Chondrocyte (in vitro differentiated cells): ENCODE data around the gene SLC38A8. TPM values are rescaled to one million over a fixed set of nuclear protein-coding genes. Genes with fewer than 3 reads are reported as not detected.

ENCODE experiments used
- DNase-seq: peaks from one replicate; pipeline ENCODE4 v3.0.0; 2021; ENCODE audit warnings: mixed read lengths, low spot score
- H3K27ac Mint-ChIP-seq: one replicate; pipeline ENCODE4 v1.8.0; 2021; ENCODE audit warnings: mild to moderate bottlenecking, moderate library complexity, mixed read lengths; ENCODE audit not compliant: unreplicated experiment
- H3K27me3 Mint-ChIP-seq: 2 replicates; pipeline ENCODE4 v1.8.0; 2021; ENCODE audit warnings: low read depth, mixed read lengths
- H3K36me3 Mint-ChIP-seq: 2 replicates; pipeline ENCODE4 v1.8.0; 2021; ENCODE audit warnings: low read depth, mixed read lengths
- H3K4me1 Mint-ChIP-seq: 2 replicates; pipeline ENCODE4 v1.8.0; 2021; ENCODE audit warnings: low read depth, mild to moderate bottlenecking, mixed read lengths
- H3K4me3 Mint-ChIP-seq: one replicate; pipeline ENCODE4 v1.8.0; 2021; ENCODE audit warnings: mild to moderate bottlenecking, moderate library complexity, mixed read lengths; ENCODE audit not compliant: unreplicated experiment
- H3K9me3 Mint-ChIP-seq: 2 replicates; pipeline ENCODE4 v1.8.0; 2021; ENCODE audit warnings: low read depth, mixed read lengths
- CTCF ChIP-seq: fragments of 200-600 bp; sonication (generic); IDR thresholded peaks from 2 replicates; pipeline ENCODE4 v1.5.0; 2021; ENCODE audit warnings: antibody characterized with exemption, mild to moderate bottlenecking, moderate library complexity
- total RNA-seq: library from RNA; stranded (reverse); gene quantifications from 3 replicates; pipeline ENCODE4 v1.2.1, GENCODE V29; 2021

Gene SLC38A8
- total RNA-seq, 1 donor from 2014 or later, result not detected

- Mint-ChIP-seq H3K4me3 (no peak overlapping the region), H3K4me1 (no peaks in the 10 kb centered on the region), H3K36me3 (peaks cover 40% of the 10 kb centered on the region), H3K9me3 (no peaks in the 10 kb centered on the region), H3K27ac (no peak overlapping the region), H3K27me3 (no peaks in the 10 kb centered on the region)
- peak; percentile 64 for DNase-seq
- no peak for TF ChIP-seq CTCF
Measured at GRCh38 chr16:84054916-84055315, 12.3 kb upstream of the SLC38A8 start.

- peak; percentile 73 for DNase-seq
- Mint-ChIP-seq H3K4me3 (no peak overlapping the region), H3K27ac (no peak overlapping the region), H3K4me1 (no peaks in the 10 kb centered on the region), H3K27me3 (no peaks in the 10 kb centered on the region), H3K36me3 (peaks cover 40% of the 10 kb centered on the region), H3K9me3 (no peaks in the 10 kb centered on the region)
- no peak for TF ChIP-seq CTCF
Measured at GRCh38 chr16:84054271-84054670, 11.7 kb upstream of the SLC38A8 start.

- Mint-ChIP-seq H3K36me3 (peaks cover 34% of the 10 kb centered on the region), H3K4me1 (no peaks in the 10 kb centered on the region), H3K9me3 (no peaks in the 10 kb centered on the region), H3K27ac (no peak overlapping the region), H3K27me3 (no peaks in the 10 kb centered on the region), H3K4me3 (no peak overlapping the region)
- peak; percentile 77 for DNase-seq
- TF ChIP-seq CTCF, result no peak
Measured at GRCh38 chr16:84053237-84053636, 10.6 kb upstream of the SLC38A8 start.

- TF ChIP-seq CTCF, result no peak
- peak; percentile 82 for DNase-seq
- Mint-ChIP-seq H3K9me3 (no peaks in the 10 kb centered on the region), H3K27ac (no peak overlapping the region), H3K4me1 (no peaks in the 10 kb centered on the region), H3K4me3 (no peak overlapping the region), H3K27me3 (no peaks in the 10 kb centered on the region), H3K36me3 (peaks cover 24% of the 10 kb centered on the region)
Measured at GRCh38 chr16:84052071-84052622, 9.6 kb upstream of the SLC38A8 start.

- no peaks in the 10 kb centered on the region for H3K27me3 Mint-ChIP-seq
- no peak overlapping the region for H3K4me3 Mint-ChIP-seq
- no peaks in the 10 kb centered on the region for H3K9me3 Mint-ChIP-seq
- H3K27ac Mint-ChIP-seq, result no peak overlapping the region
- no peaks in the 10 kb centered on the region for H3K4me1 Mint-ChIP-seq
- H3K36me3 Mint-ChIP-seq, result peaks cover 17% of the 10 kb centered on the region
- TF ChIP-seq CTCF, result no peak
- peak; percentile 51 for DNase-seq
Measured at GRCh38 chr16:84050316-84050715, 7.7 kb upstream of the SLC38A8 start.
